ENCODE data around the gene MINDY4.

MINDY4 gene

DNA sequence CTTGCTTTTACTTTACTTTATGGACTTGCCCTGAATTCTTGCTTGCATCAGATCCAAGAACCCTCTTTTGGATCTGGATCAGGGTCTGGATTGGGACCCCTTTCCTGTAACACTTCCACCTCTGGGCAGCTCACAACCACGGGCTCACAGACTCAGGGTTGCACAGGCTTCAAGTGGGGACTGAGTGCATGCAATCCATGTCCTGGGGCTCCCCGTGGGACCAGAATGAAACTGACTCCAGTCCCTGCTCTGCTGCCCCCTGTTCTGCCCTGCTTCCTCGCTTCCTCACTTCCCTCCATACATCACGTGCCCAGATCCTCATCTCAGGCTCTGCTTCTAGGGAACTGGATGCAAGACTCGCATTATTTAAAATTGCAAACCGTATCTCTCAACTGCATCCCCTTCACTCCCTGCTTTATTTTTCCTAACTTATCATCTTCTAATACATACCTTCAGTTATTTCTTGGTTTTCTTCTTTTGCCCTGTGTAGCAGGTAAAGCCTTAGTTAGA lies 42.6 kb upstream of the MINDY4 start:
- DNase-seq, result no peak
- ChIA-PET CTCF (interaction anchor here (1.0 to 2.0 kb wide), 2 partner anchors 10 to 12 kb away, joined by 3 to 5 read pairs; no protein-coding TSS in a partner anchor), POLR2A (no interaction called here)
- Histone ChIP-seq H3K36me3 (ENCODE audit: control insufficient read depth in 4 of 4, insufficient read depth in 4 of 4, low read length in 3 of 4) (no peaks in the 10 kb centered on the region), H3K27me3 (replicated peaks in 2 of 5; ENCODE audit: control insufficient read depth in 4 of 5, insufficient read depth in 5 of 5, low read length in 4 of 5) (peaks cover 0 to 6% (median 0%) of the 10 kb centered on the region in 5 experiments), H3K4me1 (ENCODE audit: control extremely low read depth in 1 of 4, control insufficient read depth in 4 of 4, insufficient read depth in 4 of 4, low read length in 3 of 4) (peaks cover 0 to 19% (median 9%) of the 10 kb centered on the region in 4 experiments), H3K4me3 (ENCODE audit: control insufficient read depth in 1 of 7, extremely low read depth in 1 of 7, insufficient read depth in 4 of 7, low read depth in 2 of 7, low read length in 6 of 7) (no peak overlapping the region), H3K27ac (ENCODE audit: insufficient read depth in 1 of 2, low read depth in 1 of 2, low read length in 2 of 2, poor library complexity in 1 of 2, severe bottlenecking in 2 of 2) (no peak overlapping the region), H3K9me3 (ENCODE audit: control extremely low read depth in 1 of 5, control insufficient read depth in 4 of 5, insufficient read depth in 2 of 5, low read depth in 1 of 5, low read length in 4 of 5) (no peaks in the 10 kb centered on the region)
- 93% methylated on average over 4 of the region's 6 CpGs for WGBS (ENCODE audit: insufficient coverage)

GRCh38 chr7:30729642-30730041 lies 41.6 kb upstream of the MINDY4 start:
- CTCF ChIA-PET, result interaction anchor here (1.3 to 2.5 kb wide), 3 partner anchors 10 to 22 kb away, joined by 3 to 10 read pairs (median 4); no protein-coding TSS in a partner anchor
- H3K4me3 ChIP-seq (ENCODE audit: control insufficient read depth in 1 of 7, extremely low read depth in 1 of 7, insufficient read depth in 4 of 7, low read depth in 2 of 7, low read length in 6 of 7), result no peak overlapping the region
- no peaks in the 10 kb centered on the region for H3K9me3 ChIP-seq (ENCODE audit: control extremely low read depth in 1 of 5, control insufficient read depth in 4 of 5, insufficient read depth in 2 of 5, low read depth in 1 of 5, low read length in 4 of 5)
- peaks cover 0 to 5% (median 0%) of the 10 kb centered on the region in 5 experiments for H3K27me3 ChIP-seq (replicated peaks in 2 of 5; ENCODE audit: control insufficient read depth in 4 of 5, insufficient read depth in 5 of 5, low read length in 4 of 5)
- no peaks in the 10 kb centered on the region for H3K36me3 ChIP-seq (ENCODE audit: control insufficient read depth in 4 of 4, insufficient read depth in 4 of 4, low read length in 3 of 4)
- H3K27ac ChIP-seq (ENCODE audit: insufficient read depth in 1 of 2, low read depth in 1 of 2, low read length in 2 of 2, poor library complexity in 1 of 2, severe bottlenecking in 2 of 2), result no peak overlapping the region
- POLR2A ChIA-PET, result no interaction called here
- no peak for DNase-seq
- WGBS (ENCODE audit: insufficient coverage), result 87% methylated on average over 2 of the region's 2 CpGs
- H3K4me1 ChIP-seq (ENCODE audit: control extremely low read depth in 1 of 4, control insufficient read depth in 4 of 4, insufficient read depth in 4 of 4, low read length in 3 of 4), result peaks cover 0 to 19% (median 9%) of the 10 kb centered on the region in 4 experiments

DNA sequence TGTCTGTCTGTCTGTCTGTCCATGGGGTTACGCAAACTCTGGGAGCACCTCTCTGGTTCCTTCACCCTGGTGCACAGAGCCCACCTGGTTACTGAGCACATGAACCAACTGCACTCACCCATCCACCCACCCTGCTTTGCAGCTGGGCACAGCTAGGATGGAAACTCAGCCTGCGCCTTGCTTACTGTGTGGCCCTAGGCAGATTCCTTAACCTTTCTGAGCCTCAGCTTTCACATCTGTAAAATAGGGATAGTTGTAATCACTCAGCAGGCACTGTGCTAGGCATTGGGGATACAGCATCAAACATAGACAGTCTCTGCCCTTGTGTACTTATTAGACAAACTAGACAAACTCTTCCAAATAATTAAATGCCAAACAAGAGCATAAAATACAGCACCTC lies 41.1 kb upstream of the MINDY4 start:
- no peaks in the 10 kb centered on the region for H3K9me3 ChIP-seq (ENCODE audit: control extremely low read depth in 1 of 5, control insufficient read depth in 4 of 5, insufficient read depth in 2 of 5, low read depth in 1 of 5, low read length in 4 of 5)
- H3K27me3 ChIP-seq (replicated peaks in 2 of 5; ENCODE audit: control insufficient read depth in 4 of 5, insufficient read depth in 5 of 5, low read length in 4 of 5), result peaks cover 0 to 5% (median 0%) of the 10 kb centered on the region in 5 experiments
- ChIA-PET POLR2A (no interaction called here), CTCF (interaction anchor here (0.9 to 2.5 kb wide), 4 partner anchors 9 to 48 kb away, joined by 3 to 10 read pairs (median 4); partner anchors contain the start of gene CRHR2)
- H3K4me1 ChIP-seq (ENCODE audit: control extremely low read depth in 1 of 4, control insufficient read depth in 4 of 4, insufficient read depth in 4 of 4, low read length in 3 of 4), result peaks cover 0 to 19% (median 9%) of the 10 kb centered on the region in 4 experiments
- no peak overlapping the region for H3K27ac ChIP-seq (ENCODE audit: insufficient read depth in 1 of 2, low read depth in 1 of 2, low read length in 2 of 2, poor library complexity in 1 of 2, severe bottlenecking in 2 of 2)
- H3K4me3 ChIP-seq (ENCODE audit: control insufficient read depth in 1 of 7, extremely low read depth in 1 of 7, insufficient read depth in 4 of 7, low read depth in 2 of 7, low read length in 6 of 7), result no peak overlapping the region
- DNase-seq, result no peak
- no peaks in the 10 kb centered on the region for H3K36me3 ChIP-seq (ENCODE audit: control insufficient read depth in 4 of 4, insufficient read depth in 4 of 4, low read length in 3 of 4)
- WGBS (ENCODE audit: insufficient coverage), result 100% methylated on average over 2 of the region's 2 CpGs

DNA sequence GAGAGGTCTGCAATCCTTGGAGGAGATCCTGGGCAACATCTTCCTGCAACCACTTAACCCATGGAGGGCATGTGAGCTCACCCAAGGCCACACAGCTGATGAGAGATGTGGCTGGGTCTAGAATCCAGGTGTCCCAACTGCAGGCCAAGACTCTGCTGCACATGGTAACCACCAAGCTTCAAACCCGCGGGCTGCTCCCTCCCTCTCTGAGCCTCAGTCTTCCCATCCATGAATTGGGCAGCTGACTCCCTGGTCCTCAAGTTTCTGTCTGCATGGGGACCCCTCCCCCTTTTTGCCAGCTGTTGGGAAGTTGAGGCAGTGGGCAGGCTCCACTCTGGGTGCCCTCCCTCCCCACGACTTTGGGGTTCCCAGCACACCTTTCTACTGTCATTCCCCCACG lies 40.2 kb upstream of the MINDY4 start:
- Histone ChIP-seq H3K4me1 (ENCODE audit: control extremely low read depth in 1 of 4, control insufficient read depth in 4 of 4, insufficient read depth in 4 of 4, low read length in 3 of 4) (peaks cover 0 to 19% (median 9%) of the 10 kb centered on the region in 4 experiments), H3K36me3 (ENCODE audit: control insufficient read depth in 4 of 4, insufficient read depth in 4 of 4, low read length in 3 of 4) (no peaks in the 10 kb centered on the region), H3K27me3 (replicated peaks in 2 of 5; ENCODE audit: control insufficient read depth in 4 of 5, insufficient read depth in 5 of 5, low read length in 4 of 5) (peaks cover 0 to 5% (median 0%) of the 10 kb centered on the region in 5 experiments), H3K27ac (ENCODE audit: insufficient read depth in 1 of 2, low read depth in 1 of 2, low read length in 2 of 2, poor library complexity in 1 of 2, severe bottlenecking in 2 of 2) (no peak overlapping the region), H3K4me3 (ENCODE audit: control insufficient read depth in 1 of 7, extremely low read depth in 1 of 7, insufficient read depth in 4 of 7, low read depth in 2 of 7, low read length in 6 of 7) (no peak overlapping the region), H3K9me3 (ENCODE audit: control extremely low read depth in 1 of 5, control insufficient read depth in 4 of 5, insufficient read depth in 2 of 5, low read depth in 1 of 5, low read length in 4 of 5) (no peaks in the 10 kb centered on the region)
- POLR2A ChIA-PET, result no interaction called here
- no peak for DNase-seq
- 90% methylated on average over 2 of the region's 4 CpGs for WGBS (ENCODE audit: insufficient coverage)
- CTCF ChIA-PET, result interaction anchor here (0.9 to 2.5 kb wide), 3 partner anchors 8 to 49 kb away, joined by 3 to 10 read pairs (median 4); partner anchors contain the start of gene CRHR2

- POLR2A ChIA-PET, result no interaction called here
- CTCF ChIA-PET, result interaction anchor here (2.5 kb wide), 1 partner anchor 8 kb away, joined by 10 read pairs; no protein-coding TSS in a partner anchor
Measured at GRCh38 chr7:30731581-30731980, 39.6 kb upstream of the MINDY4 start.

DNA sequence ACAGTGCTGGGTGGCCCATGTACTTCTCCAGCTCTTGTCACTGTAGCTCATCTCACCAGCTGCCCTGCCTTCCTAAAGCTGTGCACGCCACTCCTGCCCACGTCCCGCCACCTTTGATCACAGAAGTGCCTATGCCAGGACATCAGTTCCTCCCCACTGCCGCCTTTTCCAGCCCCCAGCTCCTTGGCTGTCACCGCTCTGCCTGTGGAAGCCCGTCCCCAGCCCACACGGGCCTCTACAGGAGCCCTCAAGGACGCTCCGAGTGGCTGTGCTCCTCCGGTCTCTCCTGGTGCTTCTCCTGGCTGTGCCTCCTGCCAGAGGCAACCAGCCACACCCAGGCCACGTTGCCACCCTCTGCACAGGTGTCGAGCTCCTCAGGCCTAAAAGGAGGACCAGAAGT lies 38.6 kb upstream of the MINDY4 start:
- peaks cover 0 to 5% (median 0%) of the 10 kb centered on the region in 5 experiments for H3K27me3 ChIP-seq (replicated peaks in 2 of 5; ENCODE audit: control insufficient read depth in 4 of 5, insufficient read depth in 5 of 5, low read length in 4 of 5)
- no peaks in the 10 kb centered on the region for H3K36me3 ChIP-seq (ENCODE audit: control insufficient read depth in 4 of 4, insufficient read depth in 4 of 4, low read length in 3 of 4)
- 93% methylated on average over 11 of the region's 12 CpGs for WGBS (ENCODE audit: insufficient coverage)
- ChIA-PET CTCF (no interaction called here), POLR2A (interaction anchor here (0.7 kb wide), 1 partner anchor 971 kb away, joined by 7 read pairs; no protein-coding TSS in a partner anchor)
- DNase-seq, result no peak
- peaks cover 0 to 7% (median 1%) of the 10 kb centered on the region in 4 experiments for H3K4me1 ChIP-seq (ENCODE audit: control extremely low read depth in 1 of 4, control insufficient read depth in 4 of 4, insufficient read depth in 4 of 4, low read length in 3 of 4)
- no peak overlapping the region for H3K4me3 ChIP-seq (ENCODE audit: control insufficient read depth in 1 of 7, extremely low read depth in 1 of 7, insufficient read depth in 4 of 7, low read depth in 2 of 7, low read length in 6 of 7)
- no peaks in the 10 kb centered on the region for H3K9me3 ChIP-seq (ENCODE audit: control extremely low read depth in 1 of 5, control insufficient read depth in 4 of 5, insufficient read depth in 2 of 5, low read depth in 1 of 5, low read length in 4 of 5)
- no peak overlapping the region for H3K27ac ChIP-seq (ENCODE audit: insufficient read depth in 1 of 2, low read depth in 1 of 2, low read length in 2 of 2, poor library complexity in 1 of 2, severe bottlenecking in 2 of 2)

More at GRCh38 chr7:30731581-30731980, 39.6 kb upstream of the MINDY4 start:
- WGBS (ENCODE audit: insufficient coverage), result 81% methylated on average over 9 of the region's 11 CpGs
- H3K27ac ChIP-seq (ENCODE audit: insufficient read depth in 1 of 2, low read depth in 1 of 2, low read length in 2 of 2, poor library complexity in 1 of 2, severe bottlenecking in 2 of 2), result no peak overlapping the region
- no peak for DNase-seq
- no peaks in the 10 kb centered on the region for H3K9me3 ChIP-seq (ENCODE audit: control extremely low read depth in 1 of 5, control insufficient read depth in 4 of 5, insufficient read depth in 2 of 5, low read depth in 1 of 5, low read length in 4 of 5)
- H3K27me3 ChIP-seq (replicated peaks in 2 of 5; ENCODE audit: control insufficient read depth in 4 of 5, insufficient read depth in 5 of 5, low read length in 4 of 5), result peaks cover 0 to 5% (median 0%) of the 10 kb centered on the region in 5 experiments
- H3K36me3 ChIP-seq (ENCODE audit: control insufficient read depth in 4 of 4, insufficient read depth in 4 of 4, low read length in 3 of 4), result no peaks in the 10 kb centered on the region
- H3K4me1 ChIP-seq (ENCODE audit: control extremely low read depth in 1 of 4, control insufficient read depth in 4 of 4, insufficient read depth in 4 of 4, low read length in 3 of 4), result peaks cover 0 to 17% (median 8%) of the 10 kb centered on the region in 4 experiments
- H3K4me3 ChIP-seq (ENCODE audit: control insufficient read depth in 1 of 7, extremely low read depth in 1 of 7, insufficient read depth in 4 of 7, low read depth in 2 of 7, low read length in 6 of 7), result no peak overlapping the region

DNA sequence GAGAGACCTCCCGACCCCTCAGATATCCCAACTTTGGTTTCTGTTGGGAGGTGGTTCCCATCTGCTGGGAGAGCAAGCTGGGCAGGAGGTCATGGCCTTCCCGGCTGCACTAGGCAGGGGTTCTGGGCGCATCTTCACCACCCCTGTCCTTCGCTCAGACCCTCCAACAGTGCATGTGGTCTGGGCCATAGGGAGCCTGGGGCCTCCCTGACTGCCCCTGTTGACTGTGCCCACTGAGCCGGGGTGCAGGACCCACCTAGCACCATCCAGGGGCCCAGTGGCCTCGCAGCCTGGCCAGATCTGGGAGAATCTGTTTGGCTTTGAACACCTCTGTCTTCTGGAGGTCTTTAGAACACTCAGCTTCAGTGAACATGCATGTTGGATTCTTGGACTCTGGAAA lies 38.0 kb upstream of the MINDY4 start:
- peaks cover 0 to 5% (median 0%) of the 10 kb centered on the region in 5 experiments for H3K27me3 ChIP-seq (replicated peaks in 2 of 5; ENCODE audit: control insufficient read depth in 4 of 5, insufficient read depth in 5 of 5, low read length in 4 of 5)
- 100% methylated on average over 6 of the region's 6 CpGs for WGBS (ENCODE audit: insufficient coverage)

More for the DNA sequence above, 38.0 kb upstream of the MINDY4 start:
- no peaks in the 10 kb centered on the region for H3K36me3 ChIP-seq (ENCODE audit: control insufficient read depth in 4 of 4, insufficient read depth in 4 of 4, low read length in 3 of 4)
- no peak overlapping the region for H3K27ac ChIP-seq (ENCODE audit: insufficient read depth in 1 of 2, low read depth in 1 of 2, low read length in 2 of 2, poor library complexity in 1 of 2, severe bottlenecking in 2 of 2)
- H3K4me3 ChIP-seq (ENCODE audit: control insufficient read depth in 1 of 7, extremely low read depth in 1 of 7, insufficient read depth in 4 of 7, low read depth in 2 of 7, low read length in 6 of 7), result no peak overlapping the region
- no peaks in the 10 kb centered on the region for H3K9me3 ChIP-seq (ENCODE audit: control extremely low read depth in 1 of 5, control insufficient read depth in 4 of 5, insufficient read depth in 2 of 5, low read depth in 1 of 5, low read length in 4 of 5)
- H3K4me1 ChIP-seq (ENCODE audit: control extremely low read depth in 1 of 4, control insufficient read depth in 4 of 4, insufficient read depth in 4 of 4, low read length in 3 of 4), result peaks cover 0 to 4% (median 0%) of the 10 kb centered on the region in 4 experiments
- ChIA-PET CTCF (interaction anchor here (0.7 to 1.5 kb wide), 2 partner anchors 14 to 28 kb away, joined by 3 to 6 read pairs; no protein-coding TSS in a partner anchor), POLR2A (no interaction called here)
- DNase-seq, result no peak

Measured in common myeloid progenitor, CD34-positive (primary cell).